ENCODE data around the gene STK17A.
"Not testable (repeated sequence)": the region's sequence is repeated elsewhere in the genome, so short reads cannot be mapped to it uniquely, and the experiment has no call there.

STK17A gene

DNA sequence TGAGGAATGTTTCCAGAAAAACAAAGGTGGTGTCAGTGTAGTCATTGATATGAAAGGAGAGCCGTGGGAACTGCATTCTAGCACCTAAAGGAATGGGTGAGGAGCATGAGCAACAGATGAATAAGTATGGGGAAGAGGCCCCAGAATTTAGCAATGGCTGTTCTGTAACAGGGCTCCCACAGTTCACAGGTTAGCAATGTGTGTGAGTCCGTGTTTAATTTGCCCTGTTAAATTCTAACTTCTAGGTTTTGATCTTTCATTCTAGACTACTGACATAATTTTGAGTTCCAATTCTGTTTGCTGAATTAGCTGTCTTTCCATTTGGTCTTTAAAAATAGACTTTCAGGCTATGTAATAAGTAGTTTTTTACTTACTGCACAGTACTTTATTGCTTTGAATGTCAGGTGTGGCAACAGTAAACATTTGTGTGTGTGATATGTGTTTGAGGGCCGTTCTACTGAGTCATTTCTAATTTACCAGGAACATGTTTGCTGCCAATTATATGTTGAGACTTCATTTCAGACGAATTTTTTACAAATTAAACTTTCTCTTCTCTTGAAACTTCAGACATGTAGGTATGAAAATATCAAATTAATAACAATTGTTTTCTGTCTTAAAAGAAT is 8.8 kb downstream of the STK17A start:
- H3K4me3 ChIP-seq (ENCODE audit: low read length): no peak overlapping the region
- no peak overlapping the region for H2AFZ ChIP-seq (ENCODE audit: low read depth, low read length)
- no peaks in the 10 kb centered on the region for H3K36me3 ChIP-seq (ENCODE audit: insufficient read depth, low read length)
- H3K27me3 ChIP-seq (ENCODE audit: insufficient read depth, low read length): no peaks in the 10 kb centered on the region
- H3K9me3 ChIP-seq (ENCODE audit: low read length): no peaks in the 10 kb centered on the region
- H3K4me1 ChIP-seq (ENCODE audit: insufficient read depth, low read length): peaks cover 5% of the 10 kb centered on the region

GRCh38 chr7:43592326-43592725 is 9.4 kb downstream of the STK17A start:
- no peaks in the 10 kb centered on the region for H3K27me3 ChIP-seq (ENCODE audit: insufficient read depth, low read length)
- peaks cover 5% of the 10 kb centered on the region for H3K4me1 ChIP-seq (ENCODE audit: insufficient read depth, low read length)
- H2AFZ ChIP-seq (ENCODE audit: low read depth, low read length): no peak overlapping the region
- H3K9me3 ChIP-seq (ENCODE audit: low read length): no peaks in the 10 kb centered on the region
- no peaks in the 10 kb centered on the region for H3K36me3 ChIP-seq (ENCODE audit: insufficient read depth, low read length)
- no peak overlapping the region for H3K4me3 ChIP-seq (ENCODE audit: low read length)

- no peaks in the 10 kb centered on the region for H3K36me3 ChIP-seq (ENCODE audit: insufficient read depth, low read length)
- no peaks in the 10 kb centered on the region for H3K9me3 ChIP-seq (ENCODE audit: low read length)
- peaks cover 5% of the 10 kb centered on the region for H3K4me1 ChIP-seq (ENCODE audit: insufficient read depth, low read length)
- H2AFZ ChIP-seq (ENCODE audit: low read depth, low read length): no peak overlapping the region
- no peaks in the 10 kb centered on the region for H3K27me3 ChIP-seq (ENCODE audit: insufficient read depth, low read length)
- no peak overlapping the region for H3K4me3 ChIP-seq (ENCODE audit: low read length)
Measured at GRCh38 chr7:43593010-43593409, 10.1 kb downstream of the STK17A start.

DNA sequence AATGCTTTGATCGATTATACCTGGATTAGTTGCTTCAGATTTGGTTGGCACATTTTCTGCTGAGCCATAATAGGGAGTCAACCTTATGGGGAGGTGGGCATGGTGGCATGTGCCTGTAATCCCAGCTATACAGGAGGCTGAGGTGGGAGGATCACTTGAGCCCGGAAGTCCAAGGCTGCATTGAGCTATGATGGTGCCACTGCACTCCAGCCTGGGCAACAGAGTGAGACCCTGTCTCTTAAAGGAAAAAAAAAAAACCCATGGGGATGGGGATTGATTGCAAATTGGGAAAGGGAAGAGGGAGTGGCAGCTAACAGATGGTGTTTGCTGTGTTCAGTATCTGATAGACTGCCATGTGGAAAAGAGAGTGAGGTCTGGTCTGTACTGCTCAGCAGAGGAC is 11.1 kb downstream of the STK17A start:
- H3K4me3 ChIP-seq (ENCODE audit: low read length): no peak overlapping the region
- no peaks in the 10 kb centered on the region for H3K9me3 ChIP-seq (ENCODE audit: low read length)
- H3K36me3 ChIP-seq (ENCODE audit: insufficient read depth, low read length): no peaks in the 10 kb centered on the region
- no peaks in the 10 kb centered on the region for H3K27me3 ChIP-seq (ENCODE audit: insufficient read depth, low read length)
- H2AFZ ChIP-seq (ENCODE audit: low read depth, low read length): no peak overlapping the region
- peaks cover 5% of the 10 kb centered on the region for H3K4me1 ChIP-seq (ENCODE audit: insufficient read depth, low read length)

DNA sequence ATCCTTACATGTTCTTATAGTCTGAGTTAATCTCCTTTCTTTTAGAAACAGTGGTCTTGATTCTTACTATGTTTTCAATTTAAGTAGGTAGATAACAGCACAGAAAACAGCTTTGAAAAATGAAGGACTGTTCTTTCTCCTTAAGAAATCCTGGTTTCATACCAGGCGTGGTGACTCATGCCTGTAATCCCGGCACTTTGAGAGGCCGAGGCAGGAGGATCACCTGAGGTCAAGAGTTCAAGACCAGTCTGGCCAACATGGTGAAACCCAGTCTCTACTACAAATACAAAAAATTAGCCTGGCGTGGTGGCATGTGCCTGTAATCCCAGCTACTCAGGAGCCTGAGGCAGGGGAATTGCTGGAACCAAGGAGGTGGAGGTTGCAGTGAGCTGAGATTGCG is 13.5 kb downstream of the STK17A start:
- H2AFZ ChIP-seq (ENCODE audit: low read depth, low read length); H3K36me3 ChIP-seq (ENCODE audit: insufficient read depth, low read length); H3K4me3 ChIP-seq (ENCODE audit: low read length): not testable (repeated sequence)

GRCh38 chr7:43600056-43600455 is 17.1 kb downstream of the STK17A start:
- no peaks in the 10 kb centered on the region for H3K4me1 ChIP-seq (ENCODE audit: insufficient read depth, low read length)
- no peaks in the 10 kb centered on the region for H3K9me3 ChIP-seq (ENCODE audit: low read length)
- no peak overlapping the region for H2AFZ ChIP-seq (ENCODE audit: low read depth, low read length)
- no peak overlapping the region for H3K4me3 ChIP-seq (ENCODE audit: low read length)
- H3K36me3 ChIP-seq (ENCODE audit: insufficient read depth, low read length): no peaks in the 10 kb centered on the region
- no peaks in the 10 kb centered on the region for H3K27me3 ChIP-seq (ENCODE audit: insufficient read depth, low read length)

More for the DNA sequence above, 13.5 kb downstream of the STK17A start:
- not testable (repeated sequence) for H3K9me3 ChIP-seq (ENCODE audit: low read length); H3K27me3 ChIP-seq (ENCODE audit: insufficient read depth, low read length); H3K4me1 ChIP-seq (ENCODE audit: insufficient read depth, low read length)

- no peaks in the 10 kb centered on the region for H3K27me3 ChIP-seq (ENCODE audit: insufficient read depth, low read length)
- no peak overlapping the region for H3K4me3 ChIP-seq (ENCODE audit: low read length)
- no peaks in the 10 kb centered on the region for H3K36me3 ChIP-seq (ENCODE audit: insufficient read depth, low read length)
- peaks cover 3% of the 10 kb centered on the region for H3K9me3 ChIP-seq (ENCODE audit: low read length)
- no peak overlapping the region for H2AFZ ChIP-seq (ENCODE audit: low read depth, low read length)
- no peaks in the 10 kb centered on the region for H3K4me1 ChIP-seq (ENCODE audit: insufficient read depth, low read length)
Measured at GRCh38 chr7:43602256-43602655, 19.3 kb downstream of the STK17A start.

DNA sequence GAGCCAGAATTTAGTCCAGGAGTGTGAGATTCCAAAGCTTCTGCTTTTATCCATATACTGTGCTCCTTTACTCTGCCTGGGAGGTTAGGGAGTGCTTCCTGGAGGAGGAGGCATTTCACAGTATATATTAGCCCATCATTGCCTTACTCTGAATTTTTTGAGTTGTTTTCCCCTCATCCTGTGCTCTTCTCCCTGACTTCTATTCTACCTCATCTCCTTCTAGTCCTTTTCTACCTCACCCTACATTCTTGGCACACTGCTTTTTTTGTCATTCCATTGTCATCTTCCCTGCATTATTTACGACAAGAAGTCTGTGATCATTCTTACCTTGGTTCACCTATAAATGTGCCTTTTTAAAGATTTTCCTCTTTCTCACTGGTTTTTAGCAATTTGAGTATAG is 21.3 kb downstream of the STK17A start:
- Histone ChIP-seq H3K9me3 (ENCODE audit: low read length) (peaks cover 3% of the 10 kb centered on the region), H3K27me3 (ENCODE audit: insufficient read depth, low read length) (no peaks in the 10 kb centered on the region), H3K4me3 (ENCODE audit: low read length) (no peak overlapping the region), H3K4me1 (ENCODE audit: insufficient read depth, low read length) (no peaks in the 10 kb centered on the region), H3K36me3 (ENCODE audit: insufficient read depth, low read length) (peaks cover 6% of the 10 kb centered on the region), H2AFZ (ENCODE audit: low read depth, low read length) (no peak overlapping the region)

DNA sequence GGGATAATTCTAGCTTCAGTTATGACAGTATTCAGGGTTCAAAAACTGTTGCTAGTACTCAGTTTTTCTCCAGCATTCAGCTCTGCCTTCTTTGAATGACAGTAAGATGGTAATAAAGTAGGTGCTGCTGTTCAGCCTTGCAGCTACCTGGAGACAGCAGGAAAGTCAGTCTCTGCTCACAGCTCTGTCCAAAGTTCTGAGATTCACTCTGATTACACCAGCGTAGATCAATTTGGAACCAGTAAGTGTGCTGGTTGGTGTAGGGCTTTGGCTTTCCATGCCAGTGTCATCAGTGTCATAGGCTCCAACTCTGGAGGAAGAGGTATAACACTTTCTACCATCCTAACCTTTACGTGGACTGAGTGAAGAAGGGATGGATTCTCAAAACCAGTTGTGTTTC is 26.2 kb downstream of the STK17A start:
- Histone ChIP-seq H3K4me3 (ENCODE audit: low read length) (no peak overlapping the region), H3K27me3 (ENCODE audit: insufficient read depth, low read length) (no peaks in the 10 kb centered on the region), H2AFZ (ENCODE audit: low read depth, low read length) (no peak overlapping the region), H3K4me1 (ENCODE audit: insufficient read depth, low read length) (peaks cover 12% of the 10 kb centered on the region), H3K9me3 (ENCODE audit: low read length) (peaks cover 3% of the 10 kb centered on the region), H3K36me3 (ENCODE audit: insufficient read depth, low read length) (peaks cover 6% of the 10 kb centered on the region)

- H2AFZ ChIP-seq (ENCODE audit: low read depth, low read length): no peak overlapping the region
- H3K9me3 ChIP-seq (ENCODE audit: low read length): peaks cover 3% of the 10 kb centered on the region
- no peak overlapping the region for H3K4me3 ChIP-seq (ENCODE audit: low read length)
- H3K27me3 ChIP-seq (ENCODE audit: insufficient read depth, low read length): no peaks in the 10 kb centered on the region
- H3K36me3 ChIP-seq (ENCODE audit: insufficient read depth, low read length): peaks cover 8% of the 10 kb centered on the region
- H3K4me1 ChIP-seq (ENCODE audit: insufficient read depth, low read length): peaks cover 12% of the 10 kb centered on the region
Measured at GRCh38 chr7:43612128-43612527, 29.2 kb downstream of the STK17A start.

DNA sequence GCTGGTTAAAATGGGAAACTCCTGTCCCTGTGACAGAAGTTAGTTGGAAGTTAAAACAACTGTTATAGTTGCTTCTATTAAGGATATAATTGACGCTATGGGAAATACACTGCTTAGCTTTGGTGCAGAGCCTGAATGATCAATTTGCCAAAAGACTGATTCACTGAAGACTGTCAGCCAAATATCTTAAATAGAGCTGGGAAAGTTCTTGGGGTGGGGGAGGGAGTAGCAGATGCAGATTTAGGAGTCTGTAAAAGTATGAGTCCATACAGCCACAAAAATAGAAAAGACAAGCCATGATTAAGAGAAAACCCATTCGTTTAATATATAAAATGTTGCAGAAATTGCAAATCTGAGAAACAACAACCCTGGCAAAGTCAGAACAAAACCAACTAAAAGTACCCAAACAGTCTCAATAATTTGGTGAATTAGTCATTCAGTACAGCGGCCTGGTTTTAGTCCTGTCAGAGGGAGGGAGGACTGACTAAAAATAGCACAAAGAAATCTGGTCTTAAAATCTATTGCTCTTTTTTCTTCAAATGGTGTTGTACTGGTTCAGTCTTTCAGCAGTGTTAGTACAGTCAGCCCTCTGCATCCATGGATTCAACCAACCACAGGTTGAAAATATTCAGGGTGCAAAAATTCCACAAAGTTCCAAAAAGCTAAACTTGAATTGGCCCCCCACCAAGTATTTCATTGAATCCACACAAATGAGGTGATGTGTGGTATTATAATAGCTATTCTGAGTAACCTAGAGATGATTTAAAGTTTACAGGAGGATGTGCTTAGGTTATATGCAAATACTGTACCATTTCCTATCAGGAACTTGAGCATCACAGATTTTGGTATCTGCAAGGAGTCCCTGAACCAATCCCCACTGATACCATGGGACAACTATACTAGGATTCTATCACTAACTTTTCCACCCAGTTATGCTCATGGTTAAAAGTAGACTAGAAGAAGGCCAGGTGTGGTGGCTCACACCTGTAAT is 30.0 kb downstream of the STK17A start:
- Histone ChIP-seq H3K27me3 (ENCODE audit: insufficient read depth, low read length) (no peaks in the 10 kb centered on the region), H3K4me3 (ENCODE audit: low read length) (no peak overlapping the region), H3K4me1 (ENCODE audit: insufficient read depth, low read length) (peaks cover 17% of the 10 kb centered on the region), H3K36me3 (ENCODE audit: insufficient read depth, low read length) (peaks cover 10% of the 10 kb centered on the region), H2AFZ (ENCODE audit: low read depth, low read length) (no peak overlapping the region), H3K9me3 (ENCODE audit: low read length) (peaks cover 3% of the 10 kb centered on the region)

- Histone ChIP-seq H3K4me3 (ENCODE audit: low read length) (no peak overlapping the region), H2AFZ (ENCODE audit: low read depth, low read length) (no peak overlapping the region), H3K36me3 (ENCODE audit: insufficient read depth, low read length) (peaks cover 4% of the 10 kb centered on the region), H3K27me3 (ENCODE audit: insufficient read depth, low read length) (no peaks in the 10 kb centered on the region), H3K9me3 (ENCODE audit: low read length) (peaks cover 3% of the 10 kb centered on the region), H3K4me1 (ENCODE audit: insufficient read depth, low read length) (peaks cover 30% of the 10 kb centered on the region)
Measured at GRCh38 chr7:43615558-43616145, 32.7 kb downstream of the STK17A start.

- H3K36me3 ChIP-seq (ENCODE audit: insufficient read depth, low read length): peaks cover 4% of the 10 kb centered on the region
- H3K4me1 ChIP-seq (ENCODE audit: insufficient read depth, low read length): peaks cover 28% of the 10 kb centered on the region
- peaks cover 5% of the 10 kb centered on the region for H3K9me3 ChIP-seq (ENCODE audit: low read length)
- no peaks in the 10 kb centered on the region for H3K27me3 ChIP-seq (ENCODE audit: insufficient read depth, low read length)
- no peak overlapping the region for H3K4me3 ChIP-seq (ENCODE audit: low read length)
- no peak overlapping the region for H2AFZ ChIP-seq (ENCODE audit: low read depth, low read length)
Measured at GRCh38 chr7:43616977-43617376, 34.1 kb downstream of the STK17A start.

Data from neuron (in vitro differentiated cells).